K562 (cell line): ENCODE results near the gene ZDHHC11. TPM values are rescaled to one million over a fixed set of nuclear protein-coding genes. Genes with fewer than 3 reads are reported as not detected.

ENCODE experiments used
- ATAC-seq: fragments of 200-7000 bp; cut with Tn5 transposase; 3 replicates; pipeline ENCODE4 v1.9.1; 2020; ENCODE audit warnings: moderate library complexity
- BruUV-seq: library from RNA; stranded (reverse); fragments of 400-500 nt; replicated peaks from 2 replicates; lab custom pipeline; 2021; lab: Mats Ljungman, UMichigan
- CTCF ChIA-PET: fragments of 300-600 bp; formaldehyde crosslinking; extraction: SDS; loops from one replicate; lab custom pipeline; 2021; ENCODE audit warnings: low intra/inter-chr PET ratio; lab: Yijun Ruan, JAX
- POLR2A ChIA-PET: fragments of 300-600, 350-650 bp; sonication (Branson Sonifier 250); formaldehyde crosslinking; extraction: SDS; loops from one replicate; lab custom pipeline; 2021; ENCODE audit warnings: antibody characterized with exemption, inconsistent platforms; lab: Yijun Ruan, JAX
- DNase-seq, 4 experiments: peaks; one replicate each; pipeline versions ENCODE4 v3.0.0 to v3.0.0-alpha.2; 2011 to 2018; ENCODE audit warnings: low spot score in 3 of 4, mixed read lengths in 3 of 4; ENCODE audit errors: extremely low read depth in 1 of 4
- FAIRE-seq: peaks from 2 replicates; lab custom pipeline; 2011; peaks lifted over from hg19 to GRCh38; lab: Jason Lieb, UNC
- H2AFZ ChIP-seq: 2 replicates; pipeline ENCODE4 v1.6.0; 2011; ENCODE audit warnings: low read depth, low read length, control low read depth, inconsistent platforms
- H3K27ac ChIP-seq: fragments of 200-600 bp; 3 replicates; pipeline ENCODE4 v1.8.0; 2011; ENCODE audit warnings: low read depth, mild to moderate bottlenecking, control low read depth, inconsistent platforms, low read length, moderate library complexity, mixed read lengths; ENCODE audit errors: extremely low read depth
- H3K27me3 ChIP-seq, 2 experiments: fragments of 300-600 bp in 1 of 2; 2 replicates in 1 of 2; 3 replicates in 1 of 2; pipeline versions ENCODE4 v1.6.0 to v1.8.0; 2011; ENCODE audit warnings: inconsistent platforms in 2 of 2, low read length in 2 of 2, mild to moderate bottlenecking in 1 of 2, mixed read lengths in 1 of 2, moderate library complexity in 1 of 2; ENCODE audit not compliant: control insufficient read depth in 2 of 2, insufficient read depth in 2 of 2
- H3K36me3 ChIP-seq: fragments of 300-600 bp; 3 replicates; pipeline ENCODE4 v1.8.0; 2011; ENCODE audit warnings: mild to moderate bottlenecking, low read length, inconsistent platforms; ENCODE audit not compliant: control insufficient read depth, insufficient read depth
- H3K4me1 ChIP-seq, 2 experiments: fragments of 200-600 bp in 1 of 2; replicated peaks in 1 of 2; 2 replicates in 1 of 2; 3 replicates in 1 of 2; pipeline versions ENCODE4 v1.5.1 to v1.8.0; 2011; ENCODE audit warnings: inconsistent platforms in 2 of 2, low read length in 2 of 2, mild to moderate bottlenecking in 1 of 2, mixed read lengths in 1 of 2, moderate library complexity in 1 of 2; ENCODE audit not compliant: control insufficient read depth in 2 of 2, insufficient read depth in 2 of 2
- H3K4me2 ChIP-seq: 2 replicates; pipeline ENCODE4 v1.6.1; 2011; ENCODE audit warnings: low read length, control low read depth, inconsistent platforms, mixed read lengths; ENCODE audit not compliant: insufficient read depth
- H3K4me3 ChIP-seq: fragments of 200-600 bp; sonication (generic), shearing (Covaris generic); 2 replicates; pipeline ENCODE4 v1.5.1; 2016; ENCODE audit warnings: control low read depth, inconsistent platforms
- H3K79me2 ChIP-seq: fragments of 200-600 bp; 3 replicates; pipeline ENCODE4 v1.8.0; 2011; ENCODE audit warnings: low read length, inconsistent platforms; ENCODE audit not compliant: control insufficient read depth, insufficient read depth
- H3K9ac ChIP-seq, 2 experiments: 2 replicates each; pipeline versions ENCODE4 v1.6.0 to v1.6.1; 2011; ENCODE audit warnings: low read depth in 2 of 2, low read length in 2 of 2, control low read depth in 1 of 2, inconsistent platforms in 1 of 2, mild to moderate bottlenecking in 1 of 2, mixed read lengths in 1 of 2; ENCODE audit not compliant: insufficient read depth in 1 of 2
- H3K9me1 ChIP-seq: one replicate; pipeline ENCODE4 v1.6.0; 2011; ENCODE audit warnings: inconsistent platforms, mild to moderate bottlenecking, low read length, moderate library complexity; ENCODE audit not compliant: control insufficient read depth, insufficient read depth
- H3K9me3 ChIP-seq: replicated peaks from 2 replicates; pipeline ENCODE4 v1.5.1; 2011; ENCODE audit warnings: low read depth, low read length, inconsistent platforms; ENCODE audit not compliant: control insufficient read depth, insufficient read depth
- H4K20me1 ChIP-seq: replicated peaks from 2 replicates; pipeline ENCODE4 v1.6.1; 2011; ENCODE audit warnings: low read length, inconsistent platforms, mixed read lengths; ENCODE audit not compliant: control insufficient read depth, insufficient read depth
- E4F1 ChIP-seq: fragments of 250-450 bp; sonication (Bioruptor Pico); IDR thresholded peaks from 2 replicates; pipeline ENCODE4 v1.5.0; 2021; ENCODE audit warnings: mild to moderate bottlenecking, borderline replicate concordance
- ELF2 ChIP-seq: fragments of 250-450 bp; sonication (Bioruptor Pico); IDR thresholded peaks from 2 replicates; pipeline ENCODE4 v1.5.0; 2021; ENCODE audit warnings: mild to moderate bottlenecking
- FOXJ2 ChIP-seq: fragments of 200-800 bp; sonication (Bioruptor generic); IDR thresholded peaks from 2 replicates; pipeline ENCODE4 v1.6.1; 2016; ENCODE audit warnings: missing genetic modification characterization, missing compliant biosample characterization
- RFX1 ChIP-seq: fragments of 450-650 bp; IDR thresholded peaks from 2 replicates; pipeline ENCODE4 v1.6.1; 2016; ENCODE audit warnings: mild to moderate bottlenecking, moderate library complexity
- STAT5A ChIP-seq: IDR thresholded peaks from 2 replicates; pipeline ENCODE4 v1.6.1; 2012; ENCODE audit warnings: low read length, inconsistent platforms, borderline replicate concordance
- ZBTB8A ChIP-seq: fragments of 450-650 bp; IDR thresholded peaks from 2 replicates; pipeline ENCODE4 v1.6.1; 2018; ENCODE audit warnings: mild to moderate bottlenecking, moderate library complexity; ENCODE audit not compliant: partially characterized antibody
- ZFX ChIP-seq: sonication (generic); formaldehyde crosslinking; IDR thresholded peaks from 2 replicates; pipeline ENCODE4 v1.8.0; 2022; ENCODE audit warnings: mild to moderate bottlenecking, missing genetic modification reagents, moderate library complexity
- WGBS: fragments of 100-300 bp; shearing (Covaris generic); methylation state at CpG from one replicate; pipeline ENCODE4 v1.1.6; 2016; ENCODE audit warnings: low coverage, mixed read lengths; ENCODE audit not compliant: insufficient coverage; ENCODE audit errors: missing lambda C conversion rate; 5-methylcytosine and 5-hydroxymethylcytosine counted together
- in situ Hi-C: fragments of 300-500 bp; cut with MboI; formaldehyde crosslinking; loops from 4 replicates; pipeline ENCODE4 v1.15.0; 2018; ENCODE audit warnings: inconsistent platforms, mixed read lengths
- intact Hi-C: fragments of 100-400 bp; cut with micrococcal nuclease; formaldehyde crosslinking; loops from 2 replicates; pipeline ENCODE4 v1.14.2; 2022
- polyA plus RNA-seq, 8 experiments: library from polyadenylated mRNA; depleted of rRNA in 4 of 8; stranded (reverse) in 5 of 8; unstranded in 3 of 8; fragments of >200 nt; fragmentation: Nextera tagmentation in 2 of 8; fragmentation: Illumina TruSeq in 1 of 8; extraction: Ambion mirVana in 2 of 8; extraction: Trizol in 1 of 8; gene quantifications; 2 replicates each; pipeline versions ENCODE4 v1.2.1 to v1.2.3, GENCODE V29; 2011 to 2014; ENCODE audit warnings: inconsistent platforms in 1 of 8, missing spikeins in 1 of 8
- total RNA-seq, 7 experiments: library from RNA; depleted of rRNA in 6 of 7; stranded (reverse); fragments of >200 nt in 6 of 7; fragmentation: Illumina TruSeq in 2 of 7; extraction: Trizol in 2 of 7; gene quantifications; 2 replicates each; pipeline versions ENCODE4 v1.2.1 to v1.2.3, GENCODE V29; 2011 to 2021; ENCODE audit warnings: low replicate concordance in 1 of 7

Gene ZDHHC11
- total and polyA plus RNA-seq, 9 of the 15 experiments (the other 6 are each of a cell fraction or from before 2014, with no cell fraction given): 0.07 to 2.3 (median 0.52) TPM

GRCh38 chr5:756865-757345 is 93.9 kb downstream of the ZDHHC11 start:
- Histone ChIP-seq H3K79me2 (no peaks in the 10 kb centered on the region), H3K27ac (no peak overlapping the region), H3K9ac (peak overlapping the region in 1 of 2 experiments; percentile 68; a peak in 1 of 4 replicates), H3K4me1 (peaks cover 0 to 36% of the 10 kb centered on the region in 2 experiments; a peak in 2 of 5 replicates), H2AFZ (no peak overlapping the region), H3K4me2 (no peak overlapping the region), H3K36me3 (no peaks in the 10 kb centered on the region), H3K9me3 (no peaks in the 10 kb centered on the region), H3K4me3 (no peak overlapping the region), H3K9me1 (peaks cover 3% of the 10 kb centered on the region), H4K20me1 (peaks cover 22% of the 10 kb centered on the region), H3K27me3 (peaks cover 39 to 68% of the 10 kb centered on the region in 2 experiments; a peak in 4 of 5 replicates)
- BruUV-seq: no TSS peak
- intact Hi-C loops (no loop called here), in situ Hi-C loops (loop anchor here (10.0 kb wide), 1 partner anchor 88 kb away; no protein-coding TSS in a partner anchor)
- FAIRE-seq (no peak), DNase-seq (peak in 1 of 4 experiments; percentile 12), ATAC-seq (no peak)
- peak; percentile 16; the same call in 1 of the 2 replicates for TF ChIP-seq RFX1
- TF ChIP-seq FOXJ2 (tag): peak; percentile 81
- TF ChIP-seq ZFX (CRISPR knock-in tag): no peak
- ChIA-PET POLR2A (no interaction called here), CTCF (no interaction called here)
- WGBS: 0% methylated on average over 8 of the region's 11 CpGs

DNA sequence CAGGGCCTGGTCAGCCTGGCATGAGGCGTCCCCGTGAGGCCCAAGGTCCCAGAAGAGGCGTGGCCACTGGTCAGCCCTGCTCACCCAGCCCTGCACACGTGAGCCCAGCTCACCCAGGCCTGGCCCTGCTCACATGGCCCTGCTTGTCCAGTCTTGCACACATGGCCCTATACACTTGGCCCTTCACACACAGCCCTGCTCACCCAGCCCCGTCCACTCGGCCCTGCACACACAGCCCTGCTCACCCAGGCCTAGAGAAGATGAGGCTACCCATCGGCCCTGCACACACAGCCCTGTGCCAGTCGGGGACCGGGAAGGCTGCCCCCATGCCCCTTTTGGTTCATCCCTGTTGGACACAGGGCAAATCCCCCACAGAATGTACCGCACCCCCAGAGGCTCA is 94.6 kb downstream of the ZDHHC11 start:
- POLR2A ChIA-PET: no interaction called here
- in situ Hi-C loops: loop anchor here (10.0 kb wide), 1 partner anchor 89 kb away; no protein-coding TSS in a partner anchor
- H3K9me1 ChIP-seq: peaks cover 3% of the 10 kb centered on the region
- no peak overlapping the region for H3K27ac ChIP-seq
- no peak overlapping the region for H2AFZ ChIP-seq
- H3K36me3 ChIP-seq: no peaks in the 10 kb centered on the region
- no peak overlapping the region for H3K9ac ChIP-seq
- peaks cover 22% of the 10 kb centered on the region for H4K20me1 ChIP-seq
- FAIRE-seq (no peak), DNase-seq (no peak), ATAC-seq (no peak)
- CTCF ChIA-PET: no interaction called here
- no peak overlapping the region for H3K4me3 ChIP-seq
- no TSS peak for BruUV-seq
- no peaks in the 10 kb centered on the region for H3K79me2 ChIP-seq
- intact Hi-C loops: no loop called here
- peaks cover 0 to 34% of the 10 kb centered on the region in 2 experiments; a peak in 2 of 5 replicates for H3K4me1 ChIP-seq
- no peaks in the 10 kb centered on the region for H3K9me3 ChIP-seq
- H3K4me2 ChIP-seq: no peak overlapping the region
- peaks cover 39 to 61% of the 10 kb centered on the region in 2 experiments; a peak in 4 of 5 replicates for H3K27me3 ChIP-seq
- 1% methylated on average over 6 of the region's 10 CpGs for WGBS
- TF ChIP-seq ZBTB8A: no peak
- TF ChIP-seq E4F1 (CRISPR knock-in tag): no peak
- TF ChIP-seq ELF2 (CRISPR knock-in tag): no peak
- no peak for TF ChIP-seq STAT5A
